H1 (cell line): ENCODE data around the gene MBD4. TPM values are rescaled to one million over a fixed set of nuclear protein-coding genes. Genes with fewer than 3 reads are reported as not detected.

ENCODE experiments used
- CTCF ChIA-PET: fragments of 300-600 bp; sonication (Branson Sonifier 250); formaldehyde crosslinking; loops from one replicate; lab custom pipeline; 2021; ENCODE audit not compliant: partially characterized antibody; lab: Charles Lee
- POLR2A ChIA-PET: fragments of 300-600 bp; sonication (Branson Sonifier 250); formaldehyde crosslinking; loops from one replicate; lab custom pipeline; 2021; ENCODE audit warnings: inconsistent platforms; ENCODE audit not compliant: partially characterized antibody; lab: Charles Lee
- DNase-seq, 2 experiments: peaks; one replicate each; pipeline versions ENCODE4 v3.0.0 to v3.0.0-alpha.2; 2010 to 2022; ENCODE audit warnings: low spot score in 2 of 2, low read depth in 1 of 2, mixed read lengths in 1 of 2
- FAIRE-seq: peaks from 2 replicates; lab custom pipeline; 2011; peaks lifted over from hg19 to GRCh38; lab: Jason Lieb, UNC
- H2AFZ ChIP-seq: 2 replicates; pipeline ENCODE4 v1.8.1; 2012; ENCODE audit warnings: low read length, inconsistent platforms
- H2AK5ac ChIP-seq: 2 replicates; pipeline ENCODE4 v1.6.1; 2013; ENCODE audit warnings: low read depth, low read length
- H2BK120ac ChIP-seq: replicated peaks from 2 replicates; pipeline ENCODE3; 2013; ENCODE audit warnings: low read depth, low read length, inconsistent platforms
- H2BK12ac ChIP-seq: 2 replicates; pipeline ENCODE4 v1.6.1; 2013; ENCODE audit warnings: low read depth, low read length
- H2BK15ac ChIP-seq: 2 replicates; pipeline ENCODE4 v1.6.1; 2013; ENCODE audit warnings: low read length
- H2BK20ac ChIP-seq: 2 replicates; pipeline ENCODE4 v1.6.1; 2013; ENCODE audit warnings: low read length
- H2BK5ac ChIP-seq: 2 replicates; pipeline ENCODE4 v1.6.1; 2013; ENCODE audit warnings: low read depth, low read length
- H3K14ac ChIP-seq: 2 replicates; pipeline ENCODE4 v1.6.1; 2013; ENCODE audit warnings: inconsistent platforms; ENCODE audit not compliant: insufficient read length
- H3K18ac ChIP-seq: 2 replicates; pipeline ENCODE4 v1.6.1; 2013; ENCODE audit warnings: low read length; ENCODE audit errors: extremely low read depth
- H3K23ac ChIP-seq: 2 replicates; pipeline ENCODE4 v1.6.1; 2013; ENCODE audit warnings: inconsistent platforms; ENCODE audit not compliant: insufficient read length
- H3K23me2 ChIP-seq: 2 replicates; pipeline ENCODE4 v1.6.1; 2013; ENCODE audit warnings: low read depth, low read length
- H3K27ac ChIP-seq: 2 replicates; pipeline ENCODE4 v1.6.1; 2011; ENCODE audit warnings: low read depth, low read length, inconsistent platforms
- H3K27me3 ChIP-seq, 4 experiments: replicated peaks in 1 of 4; 1 replicate in 1 of 4; 2 replicates in 3 of 4; pipeline versions ENCODE4 v1.6.1 to v1.8.1; 2011 to 2013; ENCODE audit warnings: low read length in 3 of 4, mild to moderate bottlenecking in 3 of 4, inconsistent platforms in 2 of 4, mixed read lengths in 2 of 4, moderate library complexity in 1 of 4; ENCODE audit not compliant: control insufficient read depth in 3 of 4, insufficient read depth in 3 of 4; ENCODE audit errors: extremely low read depth in 1 of 4
- H3K36me3 ChIP-seq, 4 experiments: 2 replicates each; pipeline versions ENCODE4 v1.6.1 to v1.8.1; 2011 to 2013; ENCODE audit warnings: mild to moderate bottlenecking in 4 of 4, low read length in 3 of 4, moderate library complexity in 2 of 4, control low read depth in 1 of 4, inconsistent platforms in 1 of 4; ENCODE audit not compliant: insufficient read depth in 4 of 4, control insufficient read depth in 2 of 4
- H3K4ac ChIP-seq: replicated peaks from 2 replicates; pipeline ENCODE3; 2013; ENCODE audit warnings: low read length, low read depth, mixed read lengths, inconsistent platforms; ENCODE audit not compliant: insufficient read length
- H3K4me1 ChIP-seq, 4 experiments: replicated peaks in 1 of 4; 1 replicate in 1 of 4; 2 replicates in 3 of 4; pipeline versions ENCODE4 v1.6.1 to v1.8.1; 2011 to 2013; ENCODE audit warnings: low read length in 3 of 4, inconsistent platforms in 2 of 4, mixed read lengths in 1 of 4; ENCODE audit not compliant: insufficient read depth in 4 of 4, control insufficient read depth in 3 of 4
- H3K4me2 ChIP-seq, 2 experiments: 2 replicates each; pipeline versions ENCODE4 v1.6.1 to v1.8.1; 2011 to 2013; ENCODE audit warnings: low read depth in 2 of 2, low read length in 2 of 2, control low read depth in 1 of 2, inconsistent platforms in 1 of 2, mild to moderate bottlenecking in 1 of 2; ENCODE audit not compliant: insufficient read depth in 1 of 2
- H3K4me3 ChIP-seq, 4 experiments: fragments of 200-600, 300-600 bp in 1 of 4; sonication (generic), shearing (Covaris generic), sonication (Bioruptor Twin) in 1 of 4; 2 replicates each; pipeline versions ENCODE4 v1.5.1 to v1.8.1; 2011 to 2016; ENCODE audit warnings: low read length in 4 of 4, low read depth in 3 of 4, control low read depth in 2 of 4, inconsistent platforms in 2 of 4, mild to moderate bottlenecking in 2 of 4, mixed read lengths in 1 of 4, moderate library complexity in 1 of 4; ENCODE audit not compliant: insufficient read depth in 2 of 4; ENCODE audit errors: extremely low read depth in 1 of 4
- H3K56ac ChIP-seq: replicated peaks from 2 replicates; pipeline ENCODE3; 2013; ENCODE audit warnings: low read depth, mild to moderate bottlenecking, mixed read lengths, low read length, inconsistent platforms; ENCODE audit not compliant: insufficient read length
- H3K79me1 ChIP-seq: 2 replicates; pipeline ENCODE4 v1.6.1; 2013; ENCODE audit warnings: low read depth, low read length, control low read depth
- H3K79me2 ChIP-seq, 2 experiments: 2 replicates each; pipeline versions ENCODE4 v1.6.1 to v1.8.1; 2012 to 2013; ENCODE audit warnings: low read length in 2 of 2, mild to moderate bottlenecking in 2 of 2, inconsistent platforms in 1 of 2; ENCODE audit not compliant: insufficient read depth in 2 of 2, control insufficient read depth in 1 of 2
- H3K9ac ChIP-seq, 4 experiments: replicated peaks in 1 of 4; 1 replicate in 1 of 4; 2 replicates in 3 of 4; pipeline versions ENCODE4 v1.6.1 to v1.8.1; 2011 to 2013; ENCODE audit warnings: low read depth in 3 of 4, low read length in 3 of 4, control low read depth in 2 of 4, mild to moderate bottlenecking in 2 of 4, moderate library complexity in 2 of 4, inconsistent platforms in 1 of 4; ENCODE audit errors: extremely low read depth in 1 of 4
- H3K9me3 ChIP-seq, 2 experiments: 2 replicates each; pipeline versions ENCODE4 v1.6.1 to v1.8.1; 2012 to 2013; ENCODE audit warnings: mild to moderate bottlenecking in 2 of 2, moderate library complexity in 2 of 2, control low read depth in 1 of 2, inconsistent platforms in 1 of 2, low read depth in 1 of 2, low read length in 1 of 2, mixed read lengths in 1 of 2; ENCODE audit not compliant: insufficient read depth in 2 of 2
- H4K20me1 ChIP-seq, 2 experiments: replicated peaks in 1 of 2; 2 replicates each; pipeline versions ENCODE3 to v1.8.1; 2011 to 2013; ENCODE audit warnings: inconsistent platforms in 2 of 2, low read length in 2 of 2, mild to moderate bottlenecking in 1 of 2; ENCODE audit not compliant: insufficient read depth in 2 of 2, control insufficient read depth in 1 of 2
- H4K5ac ChIP-seq: 2 replicates; pipeline ENCODE4 v1.6.1; 2013; ENCODE audit warnings: low read length, low read depth, mixed read lengths, inconsistent platforms; ENCODE audit not compliant: insufficient read length
- H4K8ac ChIP-seq: 2 replicates; pipeline ENCODE4 v1.8.0; 2013; ENCODE audit warnings: mild to moderate bottlenecking, moderate library complexity, low read length, inconsistent platforms; ENCODE audit not compliant: insufficient read depth; ENCODE audit errors: extremely low read depth
- H4K91ac ChIP-seq: replicated peaks from 2 replicates; pipeline ENCODE3; 2013; ENCODE audit warnings: low read length, mixed read lengths, inconsistent platforms; ENCODE audit not compliant: insufficient read length
- CBX5 ChIP-seq: fragments of 300-800, 300-1000 bp; sonication (generic); IDR thresholded peaks from 2 replicates; pipeline ENCODE4 v1.7.1; 2016; ENCODE audit warnings: antibody characterized with exemption, low read length, low read depth
- CEBPB ChIP-seq: IDR thresholded peaks from 2 replicates; pipeline ENCODE4 v1.6.1; 2012; ENCODE audit warnings: low read depth, low read length
- CREB1 ChIP-seq: IDR thresholded peaks from 2 replicates; pipeline ENCODE4 v1.6.1; 2012; ENCODE audit warnings: inconsistent platforms
- EGR1 ChIP-seq: IDR thresholded peaks from 2 replicates; pipeline ENCODE4 v1.6.1; 2011; ENCODE audit warnings: low read depth, low read length, borderline replicate concordance
- JUND ChIP-seq: IDR thresholded peaks from 2 replicates; pipeline ENCODE4 v1.6.1; 2011; ENCODE audit warnings: mild to moderate bottlenecking, improper control_type of control experiment, low read length
- PHF8 ChIP-seq: fragments of 200-600 bp; sonication (generic); conservative IDR thresholded peaks from 2 replicates; pipeline ENCODE4 v1.7.1; 2012; ENCODE audit warnings: low read depth, mild to moderate bottlenecking, inconsistent platforms, low read length, moderate library complexity
- POU5F1 ChIP-seq: IDR thresholded peaks from 2 replicates; pipeline ENCODE4 v1.6.1; 2011; ENCODE audit warnings: low read depth, mild to moderate bottlenecking, low read length, moderate library complexity
- SAP30 ChIP-seq: fragments of 300-600 bp; sonication (generic); IDR thresholded peaks from 2 replicates; pipeline ENCODE4 v1.7.1; 2012; ENCODE audit warnings: low read length, moderate library complexity, mild to moderate bottlenecking, inconsistent platforms; ENCODE audit not compliant: insufficient read depth, insufficient replicate concordance
- SIN3A ChIP-seq, 2 experiments: IDR thresholded peaks in 1 of 2; conservative IDR thresholded peaks in 1 of 2; 2 replicates each; pipeline ENCODE4 v1.6.1; 2011 to 2012; ENCODE audit warnings: low read length in 2 of 2, improper control_type of control experiment in 1 of 2, low read depth in 1 of 2, mild to moderate bottlenecking in 1 of 2
- SIRT6 ChIP-seq: IDR thresholded peaks from one replicate; pipeline ENCODE4 v1.7.1; 2012; ENCODE audit warnings: low read length, inconsistent platforms
- SP4 ChIP-seq: IDR thresholded peaks from 2 replicates; pipeline ENCODE4 v1.6.1; 2012; ENCODE audit warnings: low read length, inconsistent platforms
- TAF1 ChIP-seq: IDR thresholded peaks from 2 replicates; pipeline ENCODE4 v1.6.1; 2011; ENCODE audit warnings: mild to moderate bottlenecking, low read depth, low read length
- TAF7 ChIP-seq: optimal IDR thresholded peaks from 2 replicates; pipeline ENCODE3; 2011; ENCODE audit warnings: low read depth, mild to moderate bottlenecking, inconsistent platforms, low read length, moderate library complexity, borderline replicate concordance
- TCF12 ChIP-seq: IDR thresholded peaks from 2 replicates; pipeline ENCODE4 v1.6.1; 2011; ENCODE audit warnings: low read depth, mild to moderate bottlenecking, low read length
- YY1 ChIP-seq: IDR thresholded peaks from 2 replicates; pipeline ENCODE4 v1.6.1; 2011; ENCODE audit warnings: low read depth, mild to moderate bottlenecking, low read length
- WGBS, 2 experiments: shearing (Covaris generic) in 1 of 2; methylation state at CpG; one replicate each; pipeline versions ENCODE4 v1.1.6 to v1.1.7; 2013 to 2015; ENCODE audit warnings: low lambda C conversion rate in 2 of 2, mixed read lengths in 2 of 2, inconsistent platforms in 1 of 2, low coverage in 1 of 2, missing lambda C conversion rate in 1 of 2; ENCODE audit not compliant: insufficient replicate concordance in 2 of 2, insufficient coverage in 1 of 2, insufficient read length in 1 of 2; ENCODE audit errors: extremely low coverage in 1 of 2, missing lambda C conversion rate in 1 of 2; 5-methylcytosine and 5-hydroxymethylcytosine counted together
- polyA plus RNA-seq, 7 experiments: library from polyadenylated mRNA; depleted of rRNA in 3 of 7; stranded (reverse) in 5 of 7; unstranded in 2 of 7; fragments of >200 nt in 5 of 7; fragments of 200-250 nt in 2 of 7; gene quantifications; 1 replicate in 5 of 7; 2 replicates in 1 of 7; 4 replicates in 1 of 7; pipeline versions ENCODE4 v1.2.1 to v1.2.3, GENCODE V29; 2011 to 2013; ENCODE audit warnings: missing spikeins in 2 of 7, mixed read lengths in 2 of 7
- total RNA-seq: library from RNA; stranded (reverse); fragmentation: NEBNext Ultra II Directional; extraction: Animal tissue kit (Norgen Biotek cat#: 25700); gene quantifications from 2 replicates; pipeline ENCODE4 v1.2.1, GENCODE V29; 2021

Gene MBD4
- total and polyA plus RNA-seq, 2 of the 8 experiments (the other 6 are each of a cell fraction or from before 2014, with no cell fraction given), result 11.2 to 35.8 TPM

DNA sequence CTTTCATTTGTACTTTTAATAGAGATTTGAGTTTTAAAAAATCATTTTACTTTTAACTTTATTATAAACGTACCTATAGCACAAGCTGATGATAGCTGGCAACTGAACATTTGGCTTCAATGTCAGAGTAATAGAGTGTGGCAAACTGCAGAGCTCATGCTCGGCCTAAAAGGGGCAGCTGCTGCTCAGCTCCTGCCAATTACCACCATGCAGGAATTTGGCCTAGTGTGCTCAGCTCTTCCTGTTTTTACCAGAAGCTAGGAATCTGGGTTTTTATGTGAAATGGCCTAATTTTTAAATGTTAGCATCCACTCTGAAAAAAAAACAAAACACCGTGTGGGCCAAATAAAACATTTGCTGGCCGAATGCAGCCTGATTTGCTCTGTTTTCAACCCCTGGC, 2.0 kb upstream of the MBD4 start:
- Histone ChIP-seq H4K91ac (no peak overlapping the region), H3K4me1 (peaks cover 0 to 8% (median 4%) of the 10 kb centered on the region in 4 experiments; a peak in 5 of 7 replicates), H3K23me2 (peaks cover 1% of the 10 kb centered on the region; the same call in 1 of the 2 replicates), H3K79me1 (peaks cover 2% of the 10 kb centered on the region; the same call in 1 of the 2 replicates), H4K5ac (no peak overlapping the region), H2BK15ac (no peak overlapping the region), H2BK20ac (no peak overlapping the region), H3K4me2 (peak overlapping the region; percentile 6 to 68; a peak in 1 of 4 replicates), H4K8ac (no peak overlapping the region), H2AFZ (no peak overlapping the region), H3K36me3 (peaks cover 0 to 12% (median 9%) of the 10 kb centered on the region in 4 experiments; a peak in 6 of 8 replicates), H3K56ac (no peak overlapping the region), H3K18ac (no peak overlapping the region), H3K23ac (no peak overlapping the region), H3K14ac (no peak overlapping the region)
- no peak for DNase-seq
- 77% methylated on average over 4 of the region's 4 CpGs; no CpG with 5 or more reads in 1 of the 2 experiments for WGBS, 2 experiments
- TF ChIP-seq YY1 (no peak), SIN3A (conservative IDR thresholded peaks at IDR 0.05 in 1 of 2, IDR thresholded peaks at IDR 0.05 in 1 of 2; ENCODE audit: low read depth in 1 of 2, low read length in 2 of 2) (no peak), PHF8 (no peak), CREB1 (no peak), CEBPB (no peak), EGR1 (no peak), POU5F1 (no peak), TAF7 (no peak), SIRT6 (no peak), TCF12 (no peak), TAF1 (no peak), SP4 (no peak), SAP30 (no peak), JUND (no peak), CBX5 (no peak)
- TF ChIP-seq, all 59 proteins: peak for 0
- POLR2A ChIA-PET, result interaction anchor here (2.3 to 4.1 kb wide), 2 partner anchors 12 to 126 kb away, joined by 11 to 61 read pairs; partner anchors contain the start of gene EFCAB12
- CTCF ChIA-PET, result interaction anchor here (0.6 to 1.5 kb wide), 5 partner anchors 9 to 161 kb away, joined by 3 to 4 read pairs (median 3); no protein-coding TSS in a partner anchor
- H3K9me3 ChIP-seq, result no peaks in the 10 kb centered on the region
- no peak overlapping the region for H3K9ac ChIP-seq
- no peak overlapping the region for H2AK5ac ChIP-seq
- no peak overlapping the region for H2BK12ac ChIP-seq
- peaks cover 0 to 33% of the 10 kb centered on the region in 2 experiments; a peak in 3 of 4 replicates for H3K79me2 ChIP-seq
- H2BK5ac ChIP-seq, result no peak overlapping the region
- no peak overlapping the region for H3K4ac ChIP-seq
- FAIRE-seq, result no peak
- no peaks in the 10 kb centered on the region for H4K20me1 ChIP-seq
- no peak overlapping the region for H3K4me3 ChIP-seq
- no peak overlapping the region for H3K27ac ChIP-seq
- no peak overlapping the region for H2BK120ac ChIP-seq
- no peaks in the 10 kb centered on the region for H3K27me3 ChIP-seq
